GM19438 (cell line): Measurements from ENCODE around the gene SDSL.

Experiments
- ATAC-seq: cut with Tn5 transposase; IDR thresholded peaks from one replicate; pipeline ENCODE4 v1.9.1; 2021; ENCODE audit warnings: low read depth; ENCODE audit not compliant: unreplicated experiment

The SDSL gene

GRCh38 chr12:113477842-113478215, 55.6 kb downstream of the SDSL start:
- ATAC-seq, result no peak

- no peak for ATAC-seq
These were observed 56.3 kb downstream of the SDSL start for GRCh38 chr12:113478351-113479011.

- no peak for ATAC-seq
These were observed 57.0 kb downstream of the SDSL start for GRCh38 chr12:113479216-113479589.

GRCh38 chr12:113479590-113480335, 57.6 kb downstream of the SDSL start:
- ATAC-seq, result no peak

GRCh38 chr12:113480336-113480971, 58.3 kb downstream of the SDSL start:
- ATAC-seq, result no peak

GRCh38 chr12:113482334-113482733, 60.2 kb downstream of the SDSL start:
- ATAC-seq, result no peak

GRCh38 chr12:113485330-113485729, 63.1 kb downstream of the SDSL start:
- ATAC-seq, result no peak

- no peak for ATAC-seq
These were observed 64.5 kb downstream of the SDSL start for GRCh38 chr12:113486722-113487121.
